K562 (cell line): ENCODE measurements around the gene MMP15. TPM values are rescaled to one million over a fixed set of nuclear protein-coding genes. Genes with fewer than 3 reads are reported as not detected.
A peak's percentile ranks its signal among the peaks of the same experiment; 100 is the strongest.

Experiments used
- ATAC-seq: fragments of 200-7000 bp; cut with Tn5 transposase; 3 replicates; pipeline ENCODE4 v1.9.1; 2020; ENCODE audit warnings: moderate library complexity
- BruUV-seq: library from RNA; stranded (reverse); fragments of 400-500 nt; replicated peaks from 2 replicates; lab custom pipeline; 2021; lab: Mats Ljungman, UMichigan
- CTCF ChIA-PET: fragments of 300-600 bp; formaldehyde crosslinking; extraction: SDS; loops from one replicate; lab custom pipeline; 2021; ENCODE audit warnings: low intra/inter-chr PET ratio; lab: Yijun Ruan, JAX
- POLR2A ChIA-PET: fragments of 300-600, 350-650 bp; sonication (Branson Sonifier 250); formaldehyde crosslinking; extraction: SDS; loops from one replicate; lab custom pipeline; 2021; ENCODE audit warnings: antibody characterized with exemption, inconsistent platforms; lab: Yijun Ruan, JAX
- DNase-seq, 4 experiments: peaks; one replicate each; pipeline versions ENCODE4 v3.0.0 to v3.0.0-alpha.2; 2011 to 2018; ENCODE audit warnings: low spot score in 3 of 4, mixed read lengths in 3 of 4; ENCODE audit errors: extremely low read depth in 1 of 4
- FAIRE-seq: peaks from 2 replicates; lab custom pipeline; 2011; peaks lifted over from hg19 to GRCh38; lab: Jason Lieb, UNC
- H2AFZ ChIP-seq: 2 replicates; pipeline ENCODE4 v1.6.0; 2011; ENCODE audit warnings: low read depth, low read length, control low read depth, inconsistent platforms
- H3K27ac ChIP-seq: fragments of 200-600 bp; 3 replicates; pipeline ENCODE4 v1.8.0; 2011; ENCODE audit warnings: low read depth, mild to moderate bottlenecking, control low read depth, inconsistent platforms, low read length, moderate library complexity, mixed read lengths; ENCODE audit errors: extremely low read depth
- H3K27me3 ChIP-seq, 2 experiments: fragments of 300-600 bp in 1 of 2; 2 replicates in 1 of 2; 3 replicates in 1 of 2; pipeline versions ENCODE4 v1.6.0 to v1.8.0; 2011; ENCODE audit warnings: inconsistent platforms in 2 of 2, low read length in 2 of 2, mild to moderate bottlenecking in 1 of 2, mixed read lengths in 1 of 2, moderate library complexity in 1 of 2; ENCODE audit not compliant: control insufficient read depth in 2 of 2, insufficient read depth in 2 of 2
- H3K36me3 ChIP-seq: fragments of 300-600 bp; 3 replicates; pipeline ENCODE4 v1.8.0; 2011; ENCODE audit warnings: mild to moderate bottlenecking, low read length, inconsistent platforms; ENCODE audit not compliant: control insufficient read depth, insufficient read depth
- H3K4me1 ChIP-seq, 2 experiments: fragments of 200-600 bp in 1 of 2; replicated peaks in 1 of 2; 2 replicates in 1 of 2; 3 replicates in 1 of 2; pipeline versions ENCODE4 v1.5.1 to v1.8.0; 2011; ENCODE audit warnings: inconsistent platforms in 2 of 2, low read length in 2 of 2, mild to moderate bottlenecking in 1 of 2, mixed read lengths in 1 of 2, moderate library complexity in 1 of 2; ENCODE audit not compliant: control insufficient read depth in 2 of 2, insufficient read depth in 2 of 2
- H3K4me2 ChIP-seq: 2 replicates; pipeline ENCODE4 v1.6.1; 2011; ENCODE audit warnings: low read length, control low read depth, inconsistent platforms, mixed read lengths; ENCODE audit not compliant: insufficient read depth
- H3K4me3 ChIP-seq: fragments of 200-600 bp; sonication (generic), shearing (Covaris generic); 2 replicates; pipeline ENCODE4 v1.5.1; 2016; ENCODE audit warnings: control low read depth, inconsistent platforms
- H3K79me2 ChIP-seq: fragments of 200-600 bp; 3 replicates; pipeline ENCODE4 v1.8.0; 2011; ENCODE audit warnings: low read length, inconsistent platforms; ENCODE audit not compliant: control insufficient read depth, insufficient read depth
- H3K9ac ChIP-seq, 2 experiments: 2 replicates each; pipeline versions ENCODE4 v1.6.0 to v1.6.1; 2011; ENCODE audit warnings: low read depth in 2 of 2, low read length in 2 of 2, control low read depth in 1 of 2, inconsistent platforms in 1 of 2, mild to moderate bottlenecking in 1 of 2, mixed read lengths in 1 of 2; ENCODE audit not compliant: insufficient read depth in 1 of 2
- H3K9me1 ChIP-seq: one replicate; pipeline ENCODE4 v1.6.0; 2011; ENCODE audit warnings: inconsistent platforms, mild to moderate bottlenecking, low read length, moderate library complexity; ENCODE audit not compliant: control insufficient read depth, insufficient read depth
- H3K9me3 ChIP-seq: replicated peaks from 2 replicates; pipeline ENCODE4 v1.5.1; 2011; ENCODE audit warnings: low read depth, low read length, inconsistent platforms; ENCODE audit not compliant: control insufficient read depth, insufficient read depth
- H4K20me1 ChIP-seq: replicated peaks from 2 replicates; pipeline ENCODE4 v1.6.1; 2011; ENCODE audit warnings: low read length, inconsistent platforms, mixed read lengths; ENCODE audit not compliant: control insufficient read depth, insufficient read depth
- FOXK2 ChIP-seq, 2 experiments: fragments of 450-650 bp; IDR thresholded peaks in 1 of 2; conservative IDR thresholded peaks in 1 of 2; 2 replicates each; pipeline ENCODE4 v1.6.1; 2016; ENCODE audit warnings: low read depth in 2 of 2, mild to moderate bottlenecking in 1 of 2
- NR4A1 ChIP-seq, 2 experiments: fragments of 250-450 bp in 1 of 2; fragments of 450-650 bp in 1 of 2; sonication (Bioruptor Pico) in 1 of 2; IDR thresholded peaks; 2 replicates each; pipeline versions ENCODE4 v1.4.0 to v1.6.1; 2016 to 2020; ENCODE audit warnings: mild to moderate bottlenecking in 2 of 2, missing compliant biosample characterization in 1 of 2, missing genetic modification characterization in 1 of 2, moderate library complexity in 1 of 2
- POLR2AphosphoS5 ChIP-seq: IDR thresholded peaks from 2 replicates; pipeline ENCODE4 v1.6.1; 2011; ENCODE audit warnings: mild to moderate bottlenecking, low read depth, low read length, moderate library complexity; ENCODE audit not compliant: control insufficient read depth, insufficient read depth
- SREBF2 ChIP-seq: sonication (generic); formaldehyde crosslinking; IDR thresholded peaks from 2 replicates; pipeline ENCODE4 v1.4.0; 2020; ENCODE audit warnings: mild to moderate bottlenecking, missing genetic modification reagents
- ZNF263 ChIP-seq: sonication (generic); formaldehyde crosslinking; IDR thresholded peaks from 2 replicates; pipeline ENCODE4 v1.8.0; 2022; ENCODE audit warnings: mild to moderate bottlenecking, missing genetic modification reagents, borderline replicate concordance
- WGBS: fragments of 100-300 bp; shearing (Covaris generic); methylation state at CpG from one replicate; pipeline ENCODE4 v1.1.6; 2016; ENCODE audit warnings: low coverage, mixed read lengths; ENCODE audit not compliant: insufficient coverage; ENCODE audit errors: missing lambda C conversion rate; 5-methylcytosine and 5-hydroxymethylcytosine counted together
- in situ Hi-C: fragments of 300-500 bp; cut with MboI; formaldehyde crosslinking; loops from 4 replicates; pipeline ENCODE4 v1.15.0; 2018; ENCODE audit warnings: inconsistent platforms, mixed read lengths
- intact Hi-C: fragments of 100-400 bp; cut with micrococcal nuclease; formaldehyde crosslinking; loops from 2 replicates; pipeline ENCODE4 v1.14.2; 2022
- polyA plus RNA-seq, 8 experiments: library from polyadenylated mRNA; depleted of rRNA in 4 of 8; stranded (reverse) in 5 of 8; unstranded in 3 of 8; fragments of >200 nt; fragmentation: Nextera tagmentation in 2 of 8; fragmentation: Illumina TruSeq in 1 of 8; extraction: Ambion mirVana in 2 of 8; extraction: Trizol in 1 of 8; gene quantifications; 2 replicates each; pipeline versions ENCODE4 v1.2.1 to v1.2.3, GENCODE V29; 2011 to 2014; ENCODE audit warnings: inconsistent platforms in 1 of 8, missing spikeins in 1 of 8
- total RNA-seq, 7 experiments: library from RNA; depleted of rRNA in 6 of 7; stranded (reverse); fragments of >200 nt in 6 of 7; fragmentation: Illumina TruSeq in 2 of 7; extraction: Trizol in 2 of 7; gene quantifications; 2 replicates each; pipeline versions ENCODE4 v1.2.1 to v1.2.3, GENCODE V29; 2011 to 2021; ENCODE audit warnings: low replicate concordance in 1 of 7
- TF ChIP-seq, protein P1 (sequence below), 3 experiments: fragments of 200-800 bp in 1 of 3; sonication (Bioruptor generic) in 1 of 3; sonication (generic) in 1 of 3; formaldehyde crosslinking in 1 of 3; IDR thresholded peaks; 2 replicates each; pipeline versions ENCODE4 v1.6.1 to v1.8.0; 2016 to 2022; ENCODE audit warnings: mild to moderate bottlenecking in 2 of 3, missing compliant biosample characterization in 2 of 3, missing genetic modification characterization in 2 of 3, missing genetic modification reagents in 1 of 3

MMP15 gene
- total and polyA plus RNA-seq, 9 of the 15 experiments (the other 6 are each of a cell fraction or from before 2014, with no cell fraction given) = 0.01 to 20.4 (median 5.5) TPM

DNA sequence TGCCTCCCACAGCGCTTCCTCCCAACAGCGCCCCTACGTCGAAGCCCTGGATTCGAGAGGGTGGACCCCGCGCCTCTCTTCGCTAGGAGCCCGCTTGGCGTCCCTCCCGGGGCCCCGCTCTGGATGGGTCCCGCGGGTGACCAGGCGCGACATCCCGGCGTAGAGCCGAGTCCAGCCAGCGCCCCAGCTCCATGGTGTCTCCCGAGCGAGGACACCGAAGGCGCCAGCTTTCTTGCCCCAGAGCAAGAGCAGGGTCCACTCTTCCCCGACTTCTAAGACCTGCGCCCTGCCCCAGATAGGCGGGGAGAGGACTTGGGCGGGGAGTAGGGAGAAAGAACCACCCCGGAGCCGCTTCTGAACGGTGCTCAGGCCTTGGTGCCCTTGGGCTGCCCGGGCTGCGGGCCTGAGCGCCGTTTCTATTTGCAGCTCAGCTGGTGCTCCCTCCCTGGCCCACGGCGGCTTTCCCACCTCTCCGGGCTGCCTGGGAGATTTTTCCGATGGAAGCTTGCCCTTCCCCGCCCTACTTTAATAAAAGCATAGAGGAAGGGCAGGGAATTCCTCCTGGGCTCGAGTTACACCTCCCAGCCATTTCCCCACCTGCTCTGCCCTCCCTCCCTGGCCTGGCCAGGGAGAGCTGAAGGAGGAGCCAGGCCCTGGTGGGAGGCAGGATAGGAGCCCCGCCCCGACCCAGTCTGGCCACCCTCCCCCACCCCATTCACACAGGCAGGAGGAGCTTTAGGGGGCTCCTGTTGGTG, 1.8 kb downstream of the MMP15 start:
- Histone ChIP-seq H3K27me3 (no peaks in the 10 kb centered on the region), H3K9me1 (peaks cover under 1% of the 10 kb centered on the region), H3K4me2 (peak overlapping the region; percentile 81), H3K27ac (no peak overlapping the region), H3K9ac (peak overlapping the region in 1 of 2 experiments; percentile 90; a peak in 2 of 4 replicates), H3K4me1 (peaks cover 13 to 63% of the 10 kb centered on the region in 2 experiments; a peak in 4 of 5 replicates), H3K9me3 (no peaks in the 10 kb centered on the region), H3K36me3 (no peaks in the 10 kb centered on the region), H2AFZ (peak overlapping the region; percentile 26; the same call in 1 of the 2 replicates), H3K4me3 (peak overlapping the region; percentile 79), H3K79me2 (peaks cover 17% of the 10 kb centered on the region; the same call in 2 of the 3 replicates), H4K20me1 (no peaks in the 10 kb centered on the region; the same call in 1 of the 2 replicates)
- in situ Hi-C loops (no loop called here), intact Hi-C loops (loop anchor here (10.0 kb wide), 2 partner anchors 167 to 727 kb away; partner anchors contain the start of gene CSNK2A2)
- TF ChIP-seq NR4A1 (CRISPR knock-in tag; IDR thresholded peaks at IDR 0.05) (no peak), NR4A1 (tag; IDR thresholded peaks at IDR 0.05) (no peak), FOXK2 (conservative IDR thresholded peaks at IDR 0.05 in 1 of 2, IDR thresholded peaks at IDR 0.05 in 1 of 2; ENCODE audit: low read depth in 2 of 2) (no peak), POLR2AphosphoS5 (no peak), ZNF263 (CRISPR knock-in tag) (peak; percentile 83), SREBF2 (no peak)
- TF ChIP-seq, protein P1, sequence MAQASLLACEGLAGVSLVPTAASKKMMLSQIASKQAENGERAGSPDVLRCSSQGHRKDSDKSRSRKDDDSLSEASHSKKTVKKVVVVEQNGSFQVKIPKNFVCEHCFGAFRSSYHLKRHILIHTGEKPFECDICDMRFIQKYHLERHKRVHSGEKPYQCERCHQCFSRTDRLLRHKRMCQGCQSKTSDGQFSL (CRISPR knock-in tag; IDR thresholded peaks at IDR 0.05) = peak; percentile 69; the same call in 1 of the 2 replicates
- TF ChIP-seq, protein P1 (tag; IDR thresholded peaks at IDR 0.05) = no peak
- BruUV-seq = no TSS peak
- DNase-seq (peak; percentile 48 to 67 (median 56)), ATAC-seq (peak; percentile 16; the same call in 2 of the 3 replicates), FAIRE-seq (peak; percentile 23)
- ChIA-PET POLR2A (interaction anchor here (0.6 to 1.1 kb wide), 2 partner anchors 47 to 83 kb away, joined by 3 to 4 read pairs; no protein-coding TSS in a partner anchor), CTCF (no interaction called here)
- 27% methylated on average over 33 of the region's 43 CpGs for WGBS
